Measurements from ENCODE around the gene CXCL14. TPM values are rescaled to one million over a fixed set of nuclear protein-coding genes. Genes with fewer than 3 reads are reported as not detected.

CXCL14 gene
- total RNA-seq, 1 donor from 2014 or later = not detected

Other genes with a start within 250 kb of the CXCL14 start
- 141 and 165 TPM in 2 replicates for gene MACROH2A1, start 179.8 kb downstream of the CXCL14 start, total RNA-seq
- not detected in 2 replicates for gene DCANP1, start 131.6 kb downstream of the CXCL14 start, total RNA-seq
- gene TIFAB, start 126.6 kb downstream of the CXCL14 start, total RNA-seq = not detected in 2 replicates
- not detected in 2 replicates for gene NEUROG1, start 43.0 kb downstream of the CXCL14 start, total RNA-seq

Data from myocyte (in vitro differentiated cells).